MM.1S (cell line): ENCODE measurements around the gene ANO2.

Experiments used
- CTCF ChIP-seq: fragments of 300-600 bp; sonication (generic); IDR thresholded peaks from 2 replicates; pipeline ENCODE4 v1.5.1; 2016; ENCODE audit warnings: antibody characterized with exemption, low read length, mixed read lengths
- EZH2 ChIP-seq: fragments of 300-600 bp; sonication (generic); optimal IDR thresholded peaks from 2 replicates; pipeline ENCODE3; 2017; ENCODE audit warnings: low read depth, mild to moderate bottlenecking, antibody characterized with exemption, low read length, mixed read lengths
- EZH2phosphoT487 ChIP-seq: fragments of 300-600 bp; sonication (generic); IDR thresholded peaks from 2 replicates; pipeline ENCODE4 v1.6.1; 2018; ENCODE audit warnings: antibody characterized with exemption, low read length

- TF ChIP-seq CTCF (no peak), EZH2phosphoT487 (no peak), EZH2 (no peak)
These were observed 165.7 kb downstream of the ANO2 start for GRCh38 chr12:5779401-5779800.
